Measurements from ENCODE around the gene GBGT1.

GRCh38 chr9:133202688-133203453, 39.2 kb upstream of the GBGT1 start:
- TF ChIP-seq CTCF (conservative IDR thresholded peaks at IDR 0.05; ENCODE audit: low read depth in 2 of 2) (no peak), STAT1 (IDR thresholded peaks at IDR 0.05; ENCODE audit: unreplicated experiment) (no peak), EZH2phosphoT487 (IDR thresholded peaks at IDR 0.05; ENCODE audit: unreplicated experiment) (no peak), POLR2AphosphoS5 (IDR thresholded peaks at IDR 0.05; ENCODE audit: low read depth) (no peak), EZH2 (IDR thresholded peaks at IDR 0.05; ENCODE audit: low read depth, unreplicated experiment) (no peak), CREB1 (CRISPR knock-in tag; IDR thresholded peaks at IDR 0.05; ENCODE audit: low read depth) (no peak), ZNF114 (CRISPR knock-in tag; IDR thresholded peaks at IDR 0.05) (no peak), JUNB (IDR thresholded peaks at IDR 0.05; ENCODE audit: unreplicated experiment) (no peak)
- TF ChIP-seq, protein P1, sequence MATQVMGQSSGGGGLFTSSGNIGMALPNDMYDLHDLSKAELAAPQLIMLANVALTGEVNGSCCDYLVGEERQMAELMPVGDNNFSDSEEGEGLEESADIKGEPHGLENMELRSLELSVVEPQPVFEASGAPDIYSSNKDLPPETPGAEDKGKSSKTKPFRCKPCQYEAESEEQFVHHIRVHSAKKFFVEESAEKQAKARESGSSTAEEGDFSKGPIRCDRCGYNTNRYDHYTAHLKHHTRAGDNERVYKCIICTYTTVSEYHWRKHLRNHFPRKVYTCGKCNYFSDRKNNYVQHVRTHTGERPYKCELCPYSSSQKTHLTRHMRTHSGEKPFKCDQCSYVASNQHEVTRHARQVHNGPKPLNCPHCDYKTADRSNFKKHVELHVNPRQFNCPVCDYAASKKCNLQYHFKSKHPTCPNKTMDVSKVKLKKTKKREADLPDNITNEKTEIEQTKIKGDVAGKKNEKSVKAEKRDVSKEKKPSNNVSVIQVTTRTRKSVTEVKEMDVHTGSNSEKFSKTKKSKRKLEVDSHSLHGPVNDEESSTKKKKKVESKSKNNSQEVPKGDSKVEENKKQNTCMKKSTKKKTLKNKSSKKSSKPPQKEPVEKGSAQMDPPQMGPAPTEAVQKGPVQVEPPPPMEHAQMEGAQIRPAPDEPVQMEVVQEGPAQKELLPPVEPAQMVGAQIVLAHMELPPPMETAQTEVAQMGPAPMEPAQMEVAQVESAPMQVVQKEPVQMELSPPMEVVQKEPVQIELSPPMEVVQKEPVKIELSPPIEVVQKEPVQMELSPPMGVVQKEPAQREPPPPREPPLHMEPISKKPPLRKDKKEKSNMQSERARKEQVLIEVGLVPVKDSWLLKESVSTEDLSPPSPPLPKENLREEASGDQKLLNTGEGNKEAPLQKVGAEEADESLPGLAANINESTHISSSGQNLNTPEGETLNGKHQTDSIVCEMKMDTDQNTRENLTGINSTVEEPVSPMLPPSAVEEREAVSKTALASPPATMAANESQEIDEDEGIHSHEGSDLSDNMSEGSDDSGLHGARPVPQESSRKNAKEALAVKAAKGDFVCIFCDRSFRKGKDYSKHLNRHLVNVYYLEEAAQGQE (IDR thresholded peaks at IDR 0.05; ENCODE audit: unreplicated experiment), result no peak

Measured in GM23338 (cell line).